H1 (cell line): ENCODE results near the gene CYP46A1.

Experiments used
- POLR2A ChIP-seq, 2 experiments: IDR thresholded peaks; 1 replicate in 1 of 2; 2 replicates in 1 of 2; pipeline ENCODE4 v1.6.1; 2011; ENCODE audit warnings: low read depth in 2 of 2, low read length in 2 of 2, mild to moderate bottlenecking in 2 of 2; ENCODE audit errors: control extremely low read depth in 1 of 2
- RXRA ChIP-seq: IDR thresholded peaks from 2 replicates; pipeline ENCODE4 v1.6.1; 2011; ENCODE audit warnings: low read depth, mild to moderate bottlenecking, low read length, moderate library complexity; ENCODE audit not compliant: insufficient read depth
- TF ChIP-seq, protein P1 (sequence below), 3 experiments: IDR thresholded peaks; 1 replicate in 2 of 3; 2 replicates in 1 of 3; pipeline versions ENCODE4 v1.5.1 to v1.6.1; 2011; ENCODE audit warnings: low read length in 3 of 3, mild to moderate bottlenecking in 3 of 3, inconsistent platforms in 2 of 3, low read depth in 1 of 3, moderate library complexity in 1 of 3; ENCODE audit not compliant: insufficient read depth in 1 of 3; ENCODE audit errors: control extremely low read depth in 1 of 3

DNA sequence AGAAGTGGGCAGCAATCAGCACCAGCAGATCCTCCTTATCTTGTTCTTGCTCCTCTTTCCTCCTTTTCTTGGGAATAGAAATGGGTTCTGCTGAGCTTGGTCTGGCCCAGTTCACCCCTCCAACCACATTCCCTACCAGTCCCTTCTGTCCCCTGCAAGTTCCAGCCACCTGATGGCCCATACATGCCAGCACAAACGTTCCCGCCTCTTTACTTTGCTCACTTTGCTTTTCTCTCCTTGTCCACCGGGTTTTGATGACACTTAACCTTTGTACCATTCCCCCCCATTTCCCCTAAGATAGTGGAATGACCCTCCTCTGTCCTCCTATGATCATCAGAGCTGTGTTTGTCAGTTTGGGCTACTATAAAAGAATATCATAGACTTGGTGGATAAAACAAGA lies 85.7 kb downstream of the CYP46A1 start:
- TF ChIP-seq RXRA, result no peak
- no peak for TF ChIP-seq POLR2A (IDR thresholded peaks at IDR 0.05; ENCODE audit: control extremely low read depth in 1 of 2, low read depth in 2 of 2, low read length in 2 of 2)
- TF ChIP-seq, protein P1, sequence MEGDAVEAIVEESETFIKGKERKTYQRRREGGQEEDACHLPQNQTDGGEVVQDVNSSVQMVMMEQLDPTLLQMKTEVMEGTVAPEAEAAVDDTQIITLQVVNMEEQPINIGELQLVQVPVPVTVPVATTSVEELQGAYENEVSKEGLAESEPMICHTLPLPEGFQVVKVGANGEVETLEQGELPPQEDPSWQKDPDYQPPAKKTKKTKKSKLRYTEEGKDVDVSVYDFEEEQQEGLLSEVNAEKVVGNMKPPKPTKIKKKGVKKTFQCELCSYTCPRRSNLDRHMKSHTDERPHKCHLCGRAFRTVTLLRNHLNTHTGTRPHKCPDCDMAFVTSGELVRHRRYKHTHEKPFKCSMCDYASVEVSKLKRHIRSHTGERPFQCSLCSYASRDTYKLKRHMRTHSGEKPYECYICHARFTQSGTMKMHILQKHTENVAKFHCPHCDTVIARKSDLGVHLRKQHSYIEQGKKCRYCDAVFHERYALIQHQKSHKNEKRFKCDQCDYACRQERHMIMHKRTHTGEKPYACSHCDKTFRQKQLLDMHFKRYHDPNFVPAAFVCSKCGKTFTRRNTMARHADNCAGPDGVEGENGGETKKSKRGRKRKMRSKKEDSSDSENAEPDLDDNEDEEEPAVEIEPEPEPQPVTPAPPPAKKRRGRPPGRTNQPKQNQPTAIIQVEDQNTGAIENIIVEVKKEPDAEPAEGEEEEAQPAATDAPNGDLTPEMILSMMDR (IDR thresholded peaks at IDR 0.05; ENCODE audit: control extremely low read depth in 1 of 3, insufficient read depth in 1 of 3, low read depth in 1 of 3, low read length in 3 of 3), result no peak
